Stimulated activated CD4-positive, alpha-beta T cell treated with anti-CD3 and anti-CD28 coated beads, Interleukin-12 subunit alpha, Interleukin-12 subunit beta, amount 100 ng/mL, for 48 hours (primary cell): Measurements from ENCODE around the gene CTSC.

Source experiments
- DNase-seq, 3 donors: peaks; one replicate each; pipeline ENCODE4 v3.0.0-alpha.2; 2020; ENCODE audit warnings: low read depth in 2 of 3, low spot score in 1 of 3

Gene CTSC

DNA sequence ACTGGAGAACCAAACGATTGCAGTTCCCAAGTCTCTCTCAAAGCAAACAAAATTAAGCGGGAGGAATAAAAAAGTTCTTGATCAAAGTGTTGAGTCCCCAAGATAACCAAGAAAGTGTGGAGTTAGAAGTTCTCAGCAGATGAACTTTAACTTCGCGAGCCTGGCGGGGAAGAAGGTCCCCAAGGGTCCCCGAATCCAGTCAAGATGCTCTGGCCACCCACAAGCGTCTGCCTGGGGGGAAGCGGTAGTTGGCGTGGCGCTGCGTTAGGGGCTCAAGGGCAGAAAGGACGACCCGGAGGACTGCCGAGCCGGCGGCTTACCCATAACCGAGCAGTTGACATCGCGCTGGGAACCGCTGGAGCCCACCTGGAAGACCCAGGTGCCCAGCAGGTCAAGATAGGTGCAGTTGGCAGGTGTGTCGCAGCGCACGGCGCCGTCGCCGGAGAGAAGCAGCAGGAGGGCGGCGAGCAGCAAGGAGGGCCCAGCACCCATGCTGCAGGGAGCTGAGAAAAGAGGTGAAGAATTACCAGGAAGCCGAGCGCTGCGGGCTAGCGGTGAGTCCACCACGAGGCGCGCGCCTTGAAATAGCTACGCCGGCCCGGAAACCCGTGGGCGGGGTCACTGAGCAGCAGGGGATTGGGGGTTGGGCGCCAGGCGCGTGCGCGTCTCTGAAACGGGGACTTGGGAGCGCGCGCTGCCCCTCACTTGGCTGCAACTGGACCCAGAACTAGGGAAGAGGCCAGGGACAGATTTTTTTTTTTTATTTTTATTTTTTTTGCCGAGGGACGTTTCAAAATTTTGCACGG, at the start of gene CTSC:
Gene CTSC (minus strand): TSS at position 556 of the 806 bp plus-strand sequence. CDS start 64 bp downstream, at position 492.
- peak; percentile 86 to 94 (median 89) for DNase-seq

DNA sequence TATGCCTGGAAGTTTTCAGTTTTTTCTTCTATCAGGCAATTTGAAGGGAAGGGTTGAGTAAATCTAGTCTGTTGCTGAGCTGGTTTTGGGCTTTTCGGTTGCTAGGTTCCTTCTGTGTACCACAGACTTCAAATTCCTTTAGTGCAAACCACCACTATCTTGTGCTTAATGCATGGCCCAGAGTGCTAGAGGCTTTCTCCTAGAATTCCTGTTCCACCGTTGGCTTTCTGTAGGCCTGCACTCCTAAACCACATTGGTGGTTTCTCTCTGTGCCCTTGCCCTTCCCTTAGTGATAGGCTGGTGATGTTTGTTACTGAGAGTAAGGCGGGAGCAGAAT, 47.1 kb upstream of the CTSC start:
- no peak for DNase-seq

DNA sequence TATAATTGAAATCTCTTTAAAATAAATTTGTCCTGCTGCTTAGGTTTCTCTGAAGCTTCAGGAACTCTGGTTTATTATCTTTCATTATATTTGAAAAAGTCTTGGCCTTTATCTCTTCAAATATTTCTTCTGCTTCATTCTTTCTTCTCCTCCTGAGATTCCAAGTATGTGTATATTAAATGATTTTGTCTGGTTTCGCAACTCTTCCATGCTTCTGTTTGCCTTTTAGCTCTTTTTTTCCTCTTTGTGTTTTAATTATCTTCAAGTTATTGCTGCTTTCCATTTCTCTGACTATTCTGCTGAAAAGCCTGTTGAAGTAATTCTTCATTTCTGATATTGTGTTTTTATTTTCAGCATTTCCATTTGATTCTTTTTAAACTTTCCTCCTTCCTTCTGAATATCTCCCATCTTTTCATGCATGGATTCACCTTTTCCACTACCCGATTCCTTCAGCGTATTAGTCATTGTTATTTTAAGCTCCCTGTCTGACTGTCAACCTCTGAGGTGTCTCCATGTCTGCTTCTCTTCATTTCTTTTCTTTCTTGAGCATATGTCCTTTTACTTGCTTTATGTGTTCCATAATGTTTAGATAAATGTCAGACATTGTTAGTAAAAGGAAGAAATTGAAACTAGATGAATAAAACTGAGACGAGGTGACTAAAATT, 46.6 kb upstream of the CTSC start:
- no peak for DNase-seq

DNA sequence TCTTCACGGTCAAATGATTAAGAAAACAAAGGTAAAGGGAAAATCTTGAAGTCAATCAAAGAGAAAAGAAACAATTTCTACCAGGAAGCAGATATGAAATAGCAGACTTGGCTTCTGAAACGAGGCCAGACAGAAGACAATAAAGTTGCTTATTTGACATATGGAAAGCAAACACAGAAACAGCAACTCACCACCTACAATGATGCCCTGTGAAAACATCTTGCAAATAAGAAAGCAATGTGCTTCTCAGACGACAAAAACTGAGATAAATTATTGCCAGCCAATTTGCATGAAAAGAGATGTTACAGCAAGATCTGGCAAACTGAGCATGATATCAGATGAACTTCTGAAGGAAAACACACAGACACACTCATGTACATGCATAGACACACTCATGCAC, 45.9 kb upstream of the CTSC start:
- DNase-seq, result no peak

DNA sequence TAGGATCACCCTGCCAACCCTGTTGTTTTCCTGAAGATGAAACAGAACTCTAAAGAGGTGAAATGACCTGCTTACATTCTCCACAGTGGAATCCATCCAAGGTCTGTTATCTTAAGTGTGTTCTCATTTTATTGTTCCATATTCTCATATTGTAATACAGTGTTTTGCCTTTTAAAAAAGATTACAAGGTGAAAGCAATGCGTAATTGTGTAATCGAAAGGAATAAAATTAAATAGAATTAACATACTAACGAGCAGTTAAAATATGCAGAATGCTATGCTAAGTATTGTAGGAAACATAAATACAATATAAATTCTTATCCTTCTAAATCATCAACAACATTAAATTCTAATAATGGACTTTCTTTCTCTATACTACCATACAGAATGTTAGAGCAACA, 41.6 kb upstream of the CTSC start:
- no peak for DNase-seq

DNA sequence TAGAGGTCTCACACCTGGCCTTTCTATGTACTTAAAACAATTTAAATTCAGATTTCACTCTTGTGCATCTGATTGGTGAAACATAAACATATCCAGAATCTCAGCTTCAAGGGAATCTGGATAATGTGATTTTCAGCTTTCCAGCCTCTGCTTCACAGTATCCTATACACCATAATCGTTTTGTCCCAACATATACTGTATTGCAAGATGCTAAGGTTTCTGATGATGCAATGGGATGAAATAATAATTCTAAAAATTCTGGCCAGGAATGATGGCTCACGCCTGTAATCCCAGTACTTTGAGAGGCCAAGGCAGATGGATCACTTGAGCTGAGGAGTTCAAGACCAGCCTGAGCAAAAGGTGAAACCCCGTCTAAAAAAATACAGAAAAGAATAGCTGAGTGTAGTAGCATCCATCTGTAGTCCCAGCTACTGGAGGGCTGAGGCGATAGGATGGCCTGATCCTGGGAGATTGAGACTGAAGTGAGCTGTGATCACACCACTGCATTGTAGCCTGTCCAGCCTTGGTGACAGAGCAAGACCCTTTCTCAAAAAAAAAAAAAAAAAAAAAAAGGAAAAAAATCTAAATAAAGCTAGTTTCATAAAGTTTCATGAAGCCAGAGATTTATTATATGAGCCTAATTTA, 41.0 kb upstream of the CTSC start:
- no peak for DNase-seq

DNA sequence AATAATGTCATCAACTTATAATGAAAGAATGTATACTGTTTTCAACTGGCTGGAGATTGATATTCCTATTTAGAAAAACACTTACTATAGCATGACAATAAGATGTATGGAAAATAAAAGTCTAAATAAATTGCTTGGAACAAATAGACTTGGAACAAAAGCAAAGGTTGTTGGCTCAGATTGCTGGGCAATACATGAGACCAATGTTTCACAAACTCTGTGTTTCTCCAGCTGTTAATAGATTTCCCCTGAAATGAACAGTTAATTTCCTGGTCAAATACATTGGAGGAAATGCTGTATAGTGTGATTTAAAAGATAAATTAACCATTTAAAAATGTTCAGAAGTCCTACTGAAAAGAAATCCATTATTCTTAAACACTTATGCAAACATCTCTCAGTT, 40.1 kb upstream of the CTSC start:
- DNase-seq, result no peak

DNA sequence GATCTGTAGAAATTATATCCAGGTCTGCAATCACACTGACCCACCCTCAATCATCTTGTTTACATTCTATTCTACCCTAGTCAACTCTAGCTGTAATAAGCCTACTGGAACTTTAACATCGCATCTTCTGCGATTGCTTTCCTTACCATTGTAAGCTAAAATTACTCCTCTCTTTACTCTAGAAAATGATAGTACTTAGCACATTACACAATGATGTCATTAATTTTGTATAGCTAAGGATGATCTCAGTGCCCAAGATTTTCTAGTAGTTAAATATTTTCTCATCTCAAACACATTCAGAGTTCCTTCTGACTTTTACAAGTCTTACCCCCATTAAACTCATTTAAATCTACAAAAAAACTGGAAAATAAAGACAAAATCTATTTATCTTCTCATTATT, 39.6 kb upstream of the CTSC start:
- no peak for DNase-seq

DNA sequence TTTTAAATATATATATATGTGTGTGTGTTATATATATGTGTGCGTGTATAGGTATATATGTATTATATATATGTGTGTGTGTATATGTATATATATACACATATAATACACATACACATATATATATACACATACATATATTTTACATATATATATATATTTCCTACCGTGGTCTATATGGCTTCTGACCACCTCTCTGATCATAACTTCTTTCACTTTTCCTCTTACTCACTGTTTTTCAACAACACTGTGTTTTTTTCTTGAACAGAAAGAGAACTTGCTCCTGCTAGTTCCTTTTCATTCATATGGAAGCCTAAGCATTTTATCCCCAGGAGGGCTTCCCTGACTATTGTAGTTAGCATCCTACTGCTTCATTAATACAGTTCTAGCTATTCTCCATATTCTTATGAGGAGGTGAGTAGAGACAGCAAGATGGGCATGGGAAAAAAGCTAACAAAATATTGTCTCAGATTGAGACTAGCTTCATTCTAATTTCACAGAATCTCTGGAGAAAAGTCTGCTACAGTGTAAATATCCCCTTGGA, 38.5 kb upstream of the CTSC start:
- DNase-seq, result no peak

DNA sequence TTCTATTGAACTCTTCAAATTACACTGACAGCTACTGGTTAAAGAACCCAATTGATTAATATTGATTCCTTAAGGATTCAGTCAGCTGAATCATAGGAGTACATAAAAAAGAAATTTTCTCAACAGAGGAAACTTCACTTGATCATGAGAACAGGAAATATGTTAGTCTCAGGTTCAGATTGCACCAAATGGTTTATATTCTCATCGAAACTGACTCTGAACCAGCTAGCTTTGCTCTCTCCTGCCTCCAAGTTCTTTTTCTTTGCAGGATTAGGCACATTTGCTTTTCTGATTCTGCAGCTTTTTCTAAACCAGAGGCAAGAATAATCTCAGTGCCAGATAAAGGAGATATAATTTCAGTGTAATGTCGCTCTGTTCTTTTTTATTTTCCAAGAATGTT, 33.2 kb upstream of the CTSC start:
- DNase-seq, result no peak

DNA sequence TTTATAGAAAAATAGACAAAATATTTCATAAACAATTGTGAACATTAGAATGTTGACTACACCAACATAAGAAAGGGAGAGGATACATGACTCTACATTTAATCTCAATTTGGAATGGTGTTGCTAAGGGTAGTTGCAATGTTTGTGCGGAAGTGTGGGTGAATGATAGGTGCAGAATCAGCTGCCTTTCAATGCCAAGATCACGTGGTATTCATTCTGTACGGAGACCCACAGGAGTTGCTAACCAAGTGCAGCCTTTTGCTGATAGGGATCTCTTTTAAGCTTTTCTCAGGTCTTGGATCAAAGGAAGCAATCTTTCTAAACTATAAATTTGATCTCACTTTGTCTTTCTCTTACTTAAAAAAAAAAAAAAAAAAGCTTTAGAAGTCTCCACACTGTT, 29.8 kb upstream of the CTSC start:
- DNase-seq, result no peak

DNA sequence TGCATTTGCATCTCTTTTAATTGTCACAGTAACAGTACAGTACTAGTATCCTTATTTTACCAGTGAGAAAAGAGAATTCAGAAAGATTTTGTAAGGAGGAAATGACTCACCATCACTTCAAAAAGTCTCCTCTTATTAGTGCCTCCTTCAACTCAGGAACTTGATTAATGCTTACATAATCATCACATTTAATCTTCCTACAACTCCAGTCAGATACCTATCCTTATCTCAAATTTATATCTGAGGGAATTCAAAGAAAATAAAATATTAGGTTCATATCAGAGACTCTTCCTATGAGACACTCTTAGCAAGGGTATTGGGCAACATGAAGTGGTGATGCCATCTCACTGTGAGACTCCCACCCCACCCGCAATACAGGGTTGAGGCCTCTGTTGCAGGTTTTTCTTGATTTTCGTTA, 26.1 kb upstream of the CTSC start:
- no peak for DNase-seq

DNA sequence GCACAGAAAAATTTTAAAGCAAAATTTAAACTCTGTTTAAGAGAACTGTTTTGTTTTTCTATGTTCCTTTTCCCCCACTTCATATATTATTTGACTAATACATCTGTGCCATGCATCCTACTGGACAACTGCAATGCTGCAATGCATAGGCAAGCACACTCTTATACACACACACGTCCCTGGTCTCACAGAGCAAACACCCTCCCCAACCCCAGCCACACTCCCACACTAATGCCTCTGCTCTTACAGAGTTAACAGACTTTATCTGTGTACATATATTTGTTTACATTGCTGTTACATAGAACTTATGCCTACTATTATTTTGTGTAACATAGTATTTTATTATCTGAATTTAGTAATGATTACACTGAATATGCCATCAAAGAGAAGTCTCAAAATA, 25.5 kb upstream of the CTSC start:
- DNase-seq, result no peak

DNA sequence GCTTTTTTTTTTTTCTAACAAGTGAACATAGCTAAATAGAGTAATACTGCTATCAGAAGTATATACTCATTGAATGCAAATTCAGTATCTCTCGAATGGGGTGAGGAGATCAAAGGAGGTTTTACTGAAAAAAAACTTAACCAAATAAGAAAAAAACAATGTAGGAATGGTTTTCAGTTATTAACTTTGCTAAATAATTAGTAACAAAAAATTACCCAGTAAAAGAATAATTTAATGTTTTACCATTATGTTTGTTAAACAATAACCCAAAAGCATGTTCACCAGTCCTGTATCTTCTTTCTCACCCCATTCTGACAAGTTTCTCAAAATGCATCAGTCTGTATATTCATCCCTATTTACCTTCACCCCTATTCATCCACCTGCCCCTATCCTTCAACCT, 22.6 kb upstream of the CTSC start:
- DNase-seq, result no peak

DNA sequence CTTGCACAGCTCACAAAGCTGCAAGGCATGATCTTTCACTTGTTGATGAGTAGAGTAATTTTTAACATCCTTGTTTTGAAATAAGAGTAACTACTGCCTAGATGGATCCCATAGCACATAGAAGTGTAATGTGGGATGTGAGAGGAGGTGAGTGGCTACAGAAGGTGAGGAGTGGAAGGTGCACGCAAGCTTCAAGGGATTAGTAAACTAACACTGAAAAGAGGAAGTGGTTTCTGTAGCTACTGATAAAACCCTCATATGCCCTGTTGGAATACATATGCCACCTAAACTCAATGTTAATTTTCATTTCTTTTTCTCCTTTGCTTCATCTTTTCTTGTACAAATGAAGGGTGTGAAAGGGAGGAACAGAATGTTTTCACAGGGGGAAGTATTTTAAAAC, 22.0 kb upstream of the CTSC start:
- no peak for DNase-seq

DNA sequence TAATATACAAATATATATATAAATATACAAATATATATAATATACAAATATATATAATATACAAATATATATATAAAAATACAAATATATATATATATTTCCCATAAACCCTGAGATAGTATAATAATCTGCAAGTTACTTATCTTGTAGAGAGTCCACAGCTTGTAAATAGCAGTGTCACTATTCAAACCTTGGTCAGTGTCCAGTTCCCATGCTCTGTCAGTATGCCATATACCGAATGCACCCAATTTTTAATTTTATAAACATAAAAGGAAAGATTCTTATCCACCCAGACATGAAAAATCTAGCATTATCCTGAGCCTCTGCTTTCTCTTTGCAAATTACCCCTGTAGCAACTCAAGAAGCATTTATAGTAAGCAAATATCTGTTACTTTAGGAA, 21.6 kb upstream of the CTSC start:
- no peak for DNase-seq

DNA sequence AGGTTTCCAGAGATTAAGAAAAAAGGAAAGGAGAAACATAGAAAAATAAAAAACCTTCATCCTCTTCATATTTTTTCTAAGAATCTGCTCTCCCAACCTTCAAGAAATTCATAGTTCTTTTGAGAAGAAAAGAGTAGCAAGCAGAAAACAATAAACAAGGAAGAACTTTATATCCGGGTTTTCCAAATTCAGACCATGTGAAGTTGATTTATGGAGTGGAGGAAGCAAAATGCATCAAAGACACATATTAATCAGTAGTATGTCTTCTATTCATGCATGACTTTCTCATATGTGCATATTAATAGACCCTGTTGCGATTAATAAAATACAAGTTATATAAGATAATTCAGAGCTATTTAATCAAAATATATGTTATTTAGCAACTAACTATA, 20.5 kb upstream of the CTSC start:
- no peak for DNase-seq

DNA sequence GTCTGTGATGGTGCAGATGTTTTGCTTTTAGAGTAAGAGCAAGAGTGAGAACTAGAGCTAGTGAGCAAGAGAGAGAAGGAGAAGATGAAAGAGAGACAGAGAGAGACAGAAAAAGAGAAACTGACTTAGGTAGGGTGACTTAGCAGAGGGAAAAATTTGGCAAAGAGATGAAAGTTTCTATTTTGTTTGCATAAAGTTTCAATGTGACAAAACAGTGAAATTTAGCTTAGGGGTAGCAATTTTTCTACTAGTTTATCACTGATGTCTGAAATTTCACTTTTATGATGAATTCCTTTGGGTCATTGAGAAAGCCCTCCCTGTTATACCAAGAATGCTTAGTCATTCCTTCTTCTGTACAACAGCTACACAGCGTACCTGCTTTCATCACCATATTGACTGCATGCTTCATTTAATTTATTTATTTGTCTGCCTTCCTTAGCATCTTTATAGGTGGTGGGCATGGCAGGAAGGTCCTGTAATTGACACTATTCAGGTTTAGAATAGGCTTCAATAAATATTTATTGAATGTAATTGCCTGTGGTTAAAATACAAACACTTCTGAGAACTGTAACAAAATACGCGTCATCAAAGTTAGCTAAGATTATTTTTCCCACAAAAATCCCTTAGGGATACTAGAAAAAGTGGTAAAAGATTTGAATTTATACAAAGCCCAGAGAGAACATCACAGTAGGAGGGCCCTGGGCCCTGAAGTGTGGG, 19.9 kb upstream of the CTSC start:
- no peak for DNase-seq

DNA sequence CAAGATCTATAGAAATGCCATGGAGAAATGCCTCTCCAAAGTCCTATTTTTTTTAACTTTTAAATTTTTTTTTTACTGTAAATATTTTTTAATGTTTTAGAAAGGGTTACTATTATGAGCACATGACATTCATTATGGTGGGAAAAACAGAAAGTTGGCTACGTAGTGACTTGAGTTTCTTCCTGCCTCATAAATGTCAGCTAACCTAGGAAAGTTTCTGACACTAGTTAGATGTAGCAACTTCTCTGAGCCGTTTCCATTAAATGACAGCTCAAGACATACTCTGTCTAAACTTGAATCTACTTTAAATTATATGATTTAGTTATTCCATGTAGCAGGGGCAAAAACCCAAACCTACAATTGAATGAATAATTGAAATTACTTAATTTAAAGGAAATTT, 18.4 kb upstream of the CTSC start:
- no peak for DNase-seq

DNA sequence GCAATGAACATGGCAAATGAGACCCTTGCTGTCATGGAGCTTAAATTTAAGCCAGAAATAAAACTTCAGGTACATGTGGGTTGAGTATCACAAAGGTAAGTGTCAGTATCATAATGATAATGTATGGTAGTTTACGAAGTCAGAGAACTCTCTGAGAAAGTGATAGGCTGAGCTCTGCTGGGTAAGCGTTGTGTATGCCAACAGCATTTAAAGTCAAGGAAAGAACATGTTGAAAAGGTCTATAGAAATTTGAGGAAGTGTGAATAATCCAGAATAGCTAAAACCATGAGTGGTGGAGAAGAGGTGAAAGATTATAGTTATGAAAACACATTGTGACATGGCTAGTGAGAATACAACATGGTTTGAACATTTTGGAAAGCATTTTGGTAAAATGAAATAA, 17.4 kb upstream of the CTSC start:
- no peak for DNase-seq

DNA sequence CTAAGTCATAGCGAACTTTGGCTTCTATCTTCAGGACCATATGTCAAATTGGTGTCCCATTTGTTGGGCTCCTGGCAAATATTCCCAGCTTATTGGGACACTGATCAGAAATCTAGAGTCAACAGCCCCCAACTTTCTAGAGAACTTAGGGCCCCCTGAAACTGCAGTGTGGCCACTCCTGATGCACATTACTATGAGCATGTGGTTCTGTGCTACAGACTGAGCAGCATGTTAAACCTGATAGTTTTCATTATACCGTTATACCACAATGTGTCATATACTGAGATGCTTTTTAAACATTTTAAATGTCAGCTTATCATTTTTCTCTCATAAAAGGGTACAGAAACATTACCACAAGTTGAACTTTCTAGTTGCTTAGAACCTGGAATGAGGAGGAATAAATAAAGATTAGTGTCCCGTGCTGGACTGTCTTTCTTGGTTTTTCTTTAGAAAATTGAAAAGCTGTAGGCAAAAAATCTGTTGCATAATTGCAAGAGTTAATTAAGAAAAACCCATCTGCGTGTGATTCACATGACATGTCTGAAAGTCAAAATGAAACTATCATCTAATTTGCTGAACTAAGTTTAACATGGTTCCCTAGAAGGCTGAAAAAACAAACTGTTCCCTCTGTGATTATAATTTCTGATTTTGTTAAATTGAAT, 16.4 kb upstream of the CTSC start:
- no peak for DNase-seq
